NT2/D1 (cell line): ENCODE results near the gene SHCBP1L.

ENCODE experiments used
- SUZ12 ChIP-seq: IDR thresholded peaks from 2 replicates; pipeline ENCODE4 v1.6.1; 2011; ENCODE audit not compliant: insufficient read length, insufficient read depth; ENCODE audit errors: extremely low read depth
- YY1 ChIP-seq: IDR thresholded peaks from 2 replicates; pipeline ENCODE4 v1.6.1; 2011; ENCODE audit not compliant: insufficient read length, insufficient read depth
- ZNF274 ChIP-seq: IDR thresholded peaks from 2 replicates; pipeline ENCODE4 v1.6.1; 2011; ENCODE audit warnings: mild to moderate bottlenecking, low read depth, low read length

DNA sequence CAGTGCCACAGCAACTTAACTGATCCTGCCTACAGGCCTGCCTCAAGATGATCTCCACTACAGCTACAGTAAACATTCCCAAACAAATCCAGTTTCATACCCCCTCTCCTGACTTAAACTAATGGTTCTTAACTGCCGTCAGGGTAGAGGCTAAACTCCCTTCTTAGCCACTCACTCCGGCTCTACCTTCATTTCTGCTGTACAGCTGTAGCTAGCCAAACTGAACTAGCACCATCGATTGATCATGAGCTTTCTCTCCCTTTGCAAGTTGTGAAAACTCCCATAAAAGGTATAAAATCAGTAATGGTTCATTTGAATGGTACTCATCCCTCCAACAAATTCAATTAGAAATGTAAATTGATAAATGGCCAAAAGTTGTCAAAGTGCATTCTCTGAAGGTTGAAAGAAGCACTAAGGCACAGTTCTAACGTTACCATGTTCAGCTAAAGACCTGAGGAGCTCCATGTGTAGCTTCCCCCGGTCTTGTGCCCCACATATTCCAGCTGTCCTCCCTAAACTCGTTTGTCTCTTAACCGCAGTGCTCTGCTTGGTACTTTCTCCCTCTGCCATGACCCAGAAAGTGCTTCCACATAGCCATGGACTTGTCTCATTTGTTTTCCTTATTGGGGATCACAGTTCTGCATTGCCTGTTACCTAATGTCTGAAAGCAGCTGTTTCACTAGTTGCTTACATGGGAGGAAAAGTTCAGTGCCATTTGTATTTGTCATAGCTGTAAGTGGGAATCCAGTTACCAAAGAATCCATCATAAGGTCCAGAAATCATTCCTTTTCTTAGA, 64.0 kb downstream of the SHCBP1L start:
- TF ChIP-seq ZNF274 = no peak
- TF ChIP-seq YY1 = no peak
- TF ChIP-seq SUZ12 = no peak
